ENCODE measurements around the gene WNT3A. TPM values are rescaled to one million over a fixed set of nuclear protein-coding genes. Genes with fewer than 3 reads are reported as not detected.
A peak's percentile ranks its signal among the peaks of the same experiment; 100 is the strongest.

WNT3A gene
- total and polyA plus RNA-seq, 9 of the 15 experiments (the other 6 are each of a cell fraction or from before 2014, with no cell fraction given): not detected

- no peak for TF ChIP-seq ZBTB34 (CRISPR knock-in tag; IDR thresholded peaks at IDR 0.05)
- no peak for TF ChIP-seq SNIP1 (IDR thresholded peaks at IDR 0.05; ENCODE audit: low read depth)
- no peak for TF ChIP-seq POU5F1 (IDR thresholded peaks at IDR 0.05; ENCODE audit: borderline replicate concordance, low read depth, low read length, partially characterized antibody)
- peak; percentile 87 for TF ChIP-seq ZNF592 (IDR thresholded peaks at IDR 0.05)
- no peak for TF ChIP-seq RBM17 (IDR thresholded peaks at IDR 0.05; ENCODE audit: borderline replicate concordance, low read depth, low read length)
- TF ChIP-seq ZNF41 (CRISPR knock-in tag; conservative IDR thresholded peaks at IDR 0.05): 0 out of 2 replicates have a peak, but pooled peaks have one; percentile 63
- TF ChIP-seq SUPT5H (IDR thresholded peaks at IDR 0.05): peak; percentile 81
- 0 out of 2 replicates have a peak, but pooled peaks have one; percentile 14 for TF ChIP-seq ZNF561 (CRISPR knock-in tag; conservative IDR thresholded peaks at IDR 0.05)
- TF ChIP-seq HNRNPUL1 (IDR thresholded peaks at IDR 0.05; ENCODE audit: low read length): no peak
- TF ChIP-seq PCBP1 (IDR thresholded peaks at IDR 0.05; ENCODE audit: low read depth, low read length, poor library complexity, severe bottlenecking): peak; percentile 89
- TF ChIP-seq GTF2E2 (tag; IDR thresholded peaks at IDR 0.05): peak; percentile 78; the same call in 1 of the 2 replicates
- TF ChIP-seq NCOA4 (IDR thresholded peaks at IDR 0.05; ENCODE audit: partially characterized antibody): no peak
- 0 out of 2 replicates have a peak, but pooled peaks have one; percentile 65 for TF ChIP-seq SRSF1 (IDR thresholded peaks at IDR 0.05; ENCODE audit: low read depth, low read length)
- peak; percentile 57 for TF ChIP-seq POLR2B (IDR thresholded peaks at IDR 0.05; ENCODE audit: low read depth, partially characterized antibody)
- TF ChIP-seq ATF6 (CRISPR knock-in tag; IDR thresholded peaks at IDR 0.05): peak; percentile 97
- no peak for TF ChIP-seq NFE2L1 (tag; IDR thresholded peaks at IDR 0.05; ENCODE audit: borderline replicate concordance, low read depth)
- no peak for TF ChIP-seq MAFK (IDR thresholded peaks at IDR 0.05; ENCODE audit: low read length)
- TF ChIP-seq TAF9B (IDR thresholded peaks at IDR 0.05; ENCODE audit: partially characterized antibody): no peak
- peak; percentile 84; the same call in 1 of the 2 replicates for TF ChIP-seq ZNF668 (CRISPR knock-in tag; IDR thresholded peaks at IDR 0.05)
- TF ChIP-seq ZNF311 (CRISPR knock-in tag; IDR thresholded peaks at IDR 0.05): peak; percentile 48; the same call in 1 of the 2 replicates
- TF ChIP-seq MBD2 (IDR thresholded peaks at IDR 0.05; ENCODE audit: borderline replicate concordance, low read depth): peak; percentile 80; the same call in 1 of the 2 replicates
Observed at GRCh38 chr1:228082214-228082917, 75.6 kb downstream of the WNT3A start, which contains the start of gene ARF1 (continued).
